GM11168 (cell line): ENCODE results near the gene EYS.

Experiments
- in situ Hi-C: fragments of 300-500 bp; cut with MboI; formaldehyde crosslinking; loops from one replicate; pipeline ENCODE4 v1.12.0; 2022; ENCODE audit warnings: low sequenced_read_pairs; ENCODE audit not compliant: unreplicated experiment

Gene EYS

DNA sequence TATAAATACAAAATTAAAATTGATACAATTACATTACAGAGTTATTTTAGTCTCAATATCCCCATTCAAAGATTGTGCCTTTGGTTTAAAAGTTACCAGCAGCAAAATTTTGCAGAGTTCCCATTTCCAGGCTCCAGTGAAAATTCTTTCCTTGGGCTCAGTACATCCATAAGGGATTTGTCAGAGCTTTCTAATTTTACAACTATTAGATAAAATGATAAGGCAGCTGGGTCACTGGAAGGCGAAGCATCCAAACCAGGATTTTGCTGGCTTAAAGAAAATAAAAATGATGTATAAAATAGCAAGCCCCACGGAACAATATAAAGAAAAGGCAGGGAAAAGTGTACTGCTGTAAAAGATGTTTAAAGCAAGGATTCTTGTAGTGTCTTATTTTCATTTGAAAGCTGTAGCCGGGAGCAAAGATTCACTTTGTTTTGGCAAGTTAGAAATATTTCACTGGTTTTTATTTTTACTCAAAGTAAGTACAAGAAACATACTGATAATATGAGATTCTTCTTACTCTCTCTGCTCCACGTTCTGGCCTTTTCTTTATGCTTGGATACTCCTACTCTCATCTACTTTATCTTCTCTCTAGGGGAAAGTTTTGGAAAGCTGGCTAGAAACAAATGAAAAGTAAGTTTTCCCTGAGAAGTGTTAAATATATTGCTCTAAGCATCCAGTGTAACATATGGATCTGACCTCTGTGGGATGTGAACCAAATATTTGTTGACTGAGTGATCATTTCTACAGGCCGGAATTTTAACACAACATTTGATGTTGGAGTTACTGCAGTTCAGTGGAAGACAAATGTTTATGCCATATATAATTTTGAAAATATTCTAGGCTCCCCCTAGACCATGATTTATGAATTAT is 1583.0 kb downstream of the EYS start:
- in situ Hi-C loops, result no loop called here

DNA sequence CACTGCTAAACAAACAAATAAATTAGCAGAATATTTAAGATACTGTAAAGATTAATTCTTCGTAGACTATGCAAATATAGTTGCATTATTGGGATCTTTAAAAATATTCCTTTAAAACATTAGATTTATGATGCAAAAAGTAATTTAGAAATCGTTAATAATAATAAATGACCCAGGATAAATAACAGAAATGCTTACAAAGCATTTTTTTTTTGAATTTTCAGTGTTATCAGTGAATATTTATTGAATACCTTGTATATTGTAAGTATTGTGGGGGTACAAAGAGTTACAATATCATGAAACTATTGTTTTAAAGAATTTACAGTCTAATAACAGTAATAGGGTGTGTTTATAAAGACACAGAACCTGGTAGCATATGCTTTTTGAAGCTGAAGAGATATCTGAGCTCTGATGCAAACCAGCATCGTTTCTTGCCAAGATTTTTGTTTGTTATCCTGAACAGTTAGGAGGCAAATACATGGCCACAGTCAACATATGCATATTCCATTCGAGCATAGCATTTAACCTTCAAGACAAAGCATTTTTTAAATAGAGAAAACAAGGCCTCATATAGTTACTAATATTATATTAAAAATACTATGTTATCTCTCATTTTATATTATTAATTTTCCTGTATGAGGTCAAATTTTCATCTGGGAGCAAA is 1584.2 kb downstream of the EYS start:
- in situ Hi-C loops, result no loop called here

DNA sequence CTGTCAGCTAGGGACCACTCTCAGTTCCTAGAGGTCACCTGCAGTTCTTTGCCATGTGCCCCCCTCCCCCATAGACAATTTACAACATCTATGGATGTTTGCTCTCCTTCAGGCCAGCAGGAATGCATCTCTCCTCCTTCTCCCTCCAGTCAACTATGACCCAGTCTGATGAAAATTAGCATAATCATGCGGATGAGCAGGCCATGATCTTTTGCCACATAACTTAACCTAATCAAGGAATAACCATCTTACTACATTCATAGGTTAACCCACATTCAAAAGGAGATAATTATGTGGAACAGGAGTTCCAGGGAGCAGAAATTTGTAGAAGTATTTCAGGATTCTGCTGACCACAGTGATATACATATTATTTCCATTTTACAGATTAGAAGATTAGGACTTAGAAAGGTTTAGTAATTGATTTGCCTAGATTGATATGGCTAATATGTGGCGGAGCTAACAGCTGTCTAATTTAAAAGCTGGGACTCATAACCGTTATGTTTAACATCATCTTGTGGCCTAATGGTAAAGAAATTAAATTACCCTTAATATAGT is 1585.9 kb downstream of the EYS start:
- in situ Hi-C loops, result no loop called here

DNA sequence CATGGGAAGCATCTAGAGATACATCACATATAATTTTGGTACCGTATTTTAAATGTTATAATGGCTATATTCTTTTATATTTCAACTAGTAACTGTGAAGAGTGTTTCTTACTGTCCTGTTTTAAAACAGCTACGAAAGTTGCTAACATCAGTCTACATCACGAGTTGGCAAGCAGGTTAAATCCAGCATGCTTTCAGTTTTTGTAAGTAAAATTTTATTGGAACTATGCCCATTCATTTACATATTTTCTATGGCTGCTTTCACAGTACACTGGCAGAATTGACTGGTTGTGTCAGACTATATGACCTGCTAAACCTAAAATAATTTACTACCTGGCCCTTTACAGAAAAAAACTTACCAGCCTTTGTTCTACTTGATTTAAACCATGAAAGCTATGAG is 1593.3 kb downstream of the EYS start:
- in situ Hi-C loops, result no loop called here

DNA sequence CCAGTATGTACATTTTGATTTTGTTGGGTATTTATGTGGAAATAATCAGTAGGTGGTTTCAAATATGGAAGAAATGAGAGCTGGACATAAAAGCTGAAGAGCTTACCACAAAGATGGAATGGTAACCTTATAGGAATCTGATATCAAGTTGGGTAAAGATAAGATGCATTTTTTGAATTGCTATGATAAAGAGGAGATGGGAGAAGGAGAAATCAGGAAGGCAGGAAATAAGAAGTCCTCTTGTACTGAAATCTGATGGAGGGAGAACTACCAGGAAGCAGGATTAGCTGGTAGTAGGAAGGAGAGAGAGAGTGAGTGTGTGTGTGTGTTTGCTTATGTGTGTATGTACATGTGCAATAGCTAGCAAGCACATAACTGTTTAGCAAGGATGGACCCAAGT is 1603.0 kb downstream of the EYS start:
- in situ Hi-C loops, result no loop called here

DNA sequence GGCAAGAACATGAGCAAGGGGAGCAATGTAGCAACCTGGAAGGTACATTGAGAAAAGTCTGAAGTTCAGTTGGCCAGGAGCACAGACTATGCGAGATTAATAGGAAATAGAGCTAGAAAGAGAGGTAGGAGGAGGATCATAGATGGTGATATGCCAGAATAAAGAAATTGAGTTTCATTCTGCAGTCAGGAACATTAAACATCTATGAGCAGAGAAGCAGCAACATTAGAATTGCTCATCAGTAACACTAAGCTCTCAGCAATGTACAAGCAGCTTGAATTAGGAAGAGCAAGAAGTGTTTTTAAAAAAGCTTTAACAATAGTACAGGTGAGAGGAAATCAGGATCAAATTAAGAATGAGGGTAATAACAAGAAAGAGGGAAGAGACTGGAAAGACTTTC is 1603.5 kb downstream of the EYS start:
- in situ Hi-C loops, result no loop called here

DNA sequence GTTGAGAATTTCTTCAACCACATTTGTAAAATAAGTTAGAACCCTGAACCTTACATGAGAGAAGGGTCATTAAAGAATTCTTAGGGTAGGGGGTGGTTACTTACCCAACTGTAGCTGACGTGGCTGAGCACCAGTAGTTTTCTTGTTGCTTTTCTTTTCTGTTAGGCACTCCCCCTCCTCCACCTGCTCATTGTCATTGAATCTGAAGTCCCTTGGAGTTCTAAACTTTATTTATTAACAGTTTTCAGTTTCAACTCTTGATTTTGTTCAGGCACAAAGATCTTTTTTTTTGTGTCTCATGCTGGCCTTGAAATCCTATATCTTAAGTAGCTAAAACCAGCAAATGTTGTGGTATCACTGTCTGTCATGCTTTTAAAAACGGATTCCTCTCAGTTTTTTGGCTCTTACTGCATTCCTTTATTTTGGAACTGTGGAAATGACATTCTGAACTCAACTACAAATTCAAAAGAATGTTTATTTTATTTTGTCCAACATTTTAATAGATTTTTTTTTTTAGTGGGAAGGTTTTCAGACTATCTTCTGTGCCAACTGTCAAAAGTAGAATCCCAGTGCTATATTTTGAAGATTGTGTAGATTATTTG is 1606.2 kb downstream of the EYS start:
- in situ Hi-C loops, result no loop called here

DNA sequence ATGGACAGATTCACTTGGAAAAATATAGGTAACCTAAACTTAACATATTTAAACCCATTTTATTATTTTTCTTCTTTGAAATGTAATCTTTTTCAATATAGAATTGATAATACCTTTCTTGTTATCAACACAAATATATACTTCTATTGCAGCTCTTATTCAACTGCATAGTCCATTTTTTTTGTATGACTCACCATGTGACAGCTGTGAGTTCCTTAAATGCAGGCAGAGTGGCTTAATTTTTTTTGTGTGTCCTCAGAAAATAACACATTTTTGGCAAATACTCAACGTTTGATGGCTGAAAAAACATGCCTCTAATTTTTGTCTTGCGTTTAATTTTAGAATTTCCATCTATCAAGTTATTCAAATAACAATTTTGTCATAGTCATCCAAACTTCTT is 1616.7 kb downstream of the EYS start:
- in situ Hi-C loops, result no loop called here

DNA sequence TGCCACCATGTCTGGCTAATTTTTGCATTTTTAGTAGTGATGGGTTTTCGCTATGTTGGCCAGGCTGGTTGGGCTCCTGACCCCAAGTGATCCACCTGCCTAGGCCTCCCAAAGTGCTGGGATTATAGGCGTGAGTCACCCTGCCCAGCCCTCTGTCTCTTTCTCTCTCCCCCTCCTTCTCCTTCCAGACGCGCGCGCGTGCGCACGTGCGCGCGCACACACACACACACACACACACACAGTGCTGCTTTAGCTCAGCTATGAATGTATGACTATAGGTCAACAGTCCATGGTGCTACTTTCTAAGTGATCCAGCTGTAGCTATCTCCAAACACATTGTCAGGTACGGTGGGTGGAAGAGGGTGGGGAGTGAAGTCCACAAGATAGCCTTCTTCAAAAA is 1621.9 kb downstream of the EYS start:
- in situ Hi-C loops, result no loop called here

DNA sequence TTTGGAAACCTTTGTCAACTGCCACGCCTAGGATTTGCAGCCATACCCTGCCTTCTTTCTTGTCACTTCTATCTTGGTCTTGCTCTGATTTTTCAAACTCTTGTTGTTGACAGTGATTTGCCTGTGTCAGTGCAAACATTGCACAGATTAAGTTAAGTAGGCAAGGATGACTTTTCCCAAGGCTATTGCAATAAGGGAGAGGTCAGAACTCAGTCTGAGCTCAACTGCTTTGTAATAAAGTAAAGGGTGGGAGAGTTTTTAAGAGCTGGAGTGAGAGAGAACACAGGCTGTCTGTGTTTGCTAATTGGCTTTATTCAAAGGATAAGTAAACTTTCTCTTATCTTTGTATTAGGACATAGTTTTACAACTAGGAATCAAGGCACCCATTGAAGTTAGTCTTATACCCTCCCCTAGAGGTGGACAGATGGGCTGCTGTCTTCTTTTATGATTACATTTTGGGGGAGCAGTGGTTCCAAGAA is 1622.8 kb downstream of the EYS start:
- in situ Hi-C loops, result no loop called here

DNA sequence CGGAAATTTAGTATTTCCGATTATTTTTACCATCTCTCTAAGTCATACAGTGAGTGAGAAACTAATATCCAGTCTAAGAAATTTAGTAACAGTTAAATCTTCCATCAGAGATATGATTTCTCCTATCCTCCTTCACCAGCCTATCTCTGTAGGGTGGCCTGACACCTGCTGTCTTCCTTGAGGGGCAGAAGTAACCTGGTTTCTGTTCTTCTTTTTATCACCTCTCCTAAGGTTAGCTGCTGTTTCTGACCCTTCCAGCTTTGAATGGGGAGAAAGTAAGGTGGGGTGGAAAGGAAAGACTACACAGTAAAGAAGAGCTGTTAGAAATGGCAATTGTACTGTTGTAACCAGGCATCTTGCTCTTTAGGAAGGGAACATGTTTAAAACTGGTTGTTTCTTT is 1623.8 kb downstream of the EYS start:
- in situ Hi-C loops, result no loop called here

DNA sequence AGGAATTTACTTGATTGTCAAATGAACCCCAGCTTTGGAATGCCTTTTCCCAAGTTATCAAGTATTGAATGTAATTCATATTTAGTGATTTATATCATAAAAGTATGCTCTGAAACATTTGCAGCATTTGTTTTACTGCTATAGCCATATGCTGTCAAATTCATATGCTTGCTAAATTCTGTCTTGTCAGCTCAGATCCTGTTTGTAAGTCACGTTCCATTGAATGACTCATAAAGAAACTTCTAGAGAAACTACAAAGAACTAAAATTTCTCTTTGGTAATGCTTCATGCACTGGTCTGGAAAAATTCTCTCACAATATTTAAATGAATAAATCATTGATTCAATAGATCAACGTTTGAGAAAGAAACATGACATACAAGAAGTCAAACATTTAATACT is 1625.6 kb downstream of the EYS start:
- in situ Hi-C loops, result no loop called here

DNA sequence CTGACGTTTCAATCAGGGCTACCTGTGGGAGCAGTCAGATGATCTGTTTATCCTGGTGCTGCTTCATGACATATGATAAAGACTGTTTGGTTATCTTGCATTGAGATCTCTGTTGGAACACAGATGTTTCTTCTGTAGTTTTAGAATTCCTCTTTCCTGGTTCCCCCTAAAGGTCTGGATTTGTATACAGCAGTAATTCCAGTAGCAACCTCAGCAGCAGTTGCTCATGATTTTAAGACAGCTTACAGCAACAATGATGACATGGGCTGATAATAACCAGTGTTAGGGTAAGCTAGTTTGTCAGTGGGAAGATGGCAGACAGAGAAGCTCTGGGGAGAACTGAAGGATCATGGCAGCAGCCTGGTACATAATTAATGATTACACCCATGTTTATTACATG is 1632.0 kb downstream of the EYS start:
- in situ Hi-C loops, result no loop called here

DNA sequence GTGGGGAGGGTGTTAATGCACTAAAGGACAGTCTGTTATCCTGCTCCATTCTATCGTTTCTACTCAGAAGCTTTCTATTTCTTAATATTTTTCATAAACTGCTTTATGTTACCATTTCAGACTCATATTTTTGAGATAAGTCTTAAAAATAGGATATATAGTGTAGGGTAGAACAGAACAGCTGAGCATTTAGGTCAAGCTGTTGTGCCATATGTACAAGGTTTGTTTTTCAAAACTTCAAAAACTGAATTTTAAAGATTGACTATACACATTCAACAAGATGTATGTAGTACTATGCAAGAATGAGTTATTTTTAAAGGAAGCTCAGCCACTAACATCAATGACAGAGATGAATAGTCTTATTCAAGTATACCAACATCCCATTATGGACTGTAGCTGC is 1634.3 kb downstream of the EYS start:
- in situ Hi-C loops, result no loop called here

DNA sequence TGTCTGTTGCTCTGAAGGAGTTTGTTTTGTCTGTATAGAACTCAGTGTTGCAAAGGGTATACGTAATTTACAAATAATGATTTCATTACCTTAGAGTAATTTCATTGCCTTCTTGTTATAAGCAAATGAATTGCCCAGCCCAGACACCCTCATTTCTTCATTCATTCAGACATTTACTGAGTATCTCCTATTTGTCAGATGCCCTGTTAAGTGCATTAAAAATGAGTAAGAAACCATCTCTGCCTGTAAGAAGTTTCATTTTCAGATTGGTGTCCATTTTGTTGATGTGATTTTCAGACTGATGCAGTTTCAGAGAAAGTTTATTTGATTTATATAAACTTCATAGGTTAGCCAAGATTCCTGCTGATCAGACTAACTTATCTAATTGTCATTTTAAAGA is 1642.1 kb downstream of the EYS start:
- in situ Hi-C loops, result no loop called here

DNA sequence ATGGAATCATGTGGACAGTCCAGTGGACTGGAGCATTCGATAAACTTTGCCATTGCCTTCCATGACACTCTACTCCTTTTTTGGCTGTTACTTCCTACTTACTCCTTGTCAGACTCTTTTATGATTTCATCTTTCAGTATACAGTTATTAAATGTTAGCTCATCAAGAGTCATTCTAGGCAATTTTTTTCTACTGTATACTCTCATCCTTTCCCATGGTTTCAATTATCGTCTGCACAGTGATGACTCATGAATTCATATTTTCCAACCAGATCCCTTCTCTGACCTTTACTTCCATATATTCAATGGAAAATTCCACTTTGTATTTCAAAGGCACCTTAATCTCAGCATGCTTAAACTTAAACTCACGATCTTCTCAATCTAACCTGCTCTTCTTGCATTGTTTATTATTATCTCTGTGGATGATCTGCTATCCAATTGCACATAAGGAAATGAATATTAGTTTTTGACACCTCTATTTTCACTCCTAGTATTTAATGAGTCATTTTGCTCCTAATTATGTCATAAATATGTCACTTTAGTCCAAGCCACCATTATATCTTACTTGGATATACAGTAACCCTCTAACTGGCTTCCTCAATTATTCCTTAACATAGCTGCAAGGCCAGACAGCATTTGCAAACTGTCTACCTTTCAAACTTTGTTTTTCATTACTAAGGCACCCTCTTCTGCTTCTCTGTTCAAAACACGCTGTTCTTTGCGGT is 1643.9 kb downstream of the EYS start:
- in situ Hi-C loops, result no loop called here

DNA sequence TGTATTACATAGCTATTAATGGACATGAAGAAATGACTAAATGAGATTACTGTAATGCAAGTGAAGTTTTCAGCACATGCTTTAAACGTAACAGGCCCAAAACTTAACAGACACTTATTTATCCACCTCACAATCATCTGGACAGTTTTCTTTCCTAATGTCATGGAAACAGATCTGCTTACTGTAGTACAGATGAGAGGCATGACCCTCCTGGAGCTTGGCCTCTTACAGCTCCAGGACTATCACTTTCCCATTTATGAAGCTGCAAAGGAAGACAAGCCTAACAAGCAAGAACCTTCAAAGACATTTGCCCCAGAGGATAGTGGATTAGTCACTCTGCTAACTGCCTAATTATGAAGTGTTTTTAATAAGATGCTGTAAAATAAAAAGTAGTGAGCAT is 1652.2 kb downstream of the EYS start:
- in situ Hi-C loops, result no loop called here

DNA sequence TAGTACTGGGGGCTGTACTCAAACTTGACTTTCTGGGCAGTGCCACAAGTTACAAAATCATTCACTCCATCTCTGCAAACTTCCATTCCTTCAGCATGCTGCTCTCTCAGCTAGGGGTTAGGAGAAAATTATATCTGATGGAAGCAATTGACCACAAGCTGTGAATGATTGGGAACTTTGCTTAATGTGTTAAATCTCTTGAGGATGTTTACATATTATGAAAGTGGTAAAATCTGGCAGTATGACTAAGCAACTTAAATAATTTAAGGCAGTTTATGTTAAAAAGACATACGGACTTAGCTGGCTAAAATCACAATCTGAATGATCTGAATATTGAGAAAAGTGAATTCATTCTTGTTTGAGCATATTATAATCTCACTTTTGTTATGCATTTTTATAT is 1656.4 kb downstream of the EYS start:
- in situ Hi-C loops, result no loop called here

DNA sequence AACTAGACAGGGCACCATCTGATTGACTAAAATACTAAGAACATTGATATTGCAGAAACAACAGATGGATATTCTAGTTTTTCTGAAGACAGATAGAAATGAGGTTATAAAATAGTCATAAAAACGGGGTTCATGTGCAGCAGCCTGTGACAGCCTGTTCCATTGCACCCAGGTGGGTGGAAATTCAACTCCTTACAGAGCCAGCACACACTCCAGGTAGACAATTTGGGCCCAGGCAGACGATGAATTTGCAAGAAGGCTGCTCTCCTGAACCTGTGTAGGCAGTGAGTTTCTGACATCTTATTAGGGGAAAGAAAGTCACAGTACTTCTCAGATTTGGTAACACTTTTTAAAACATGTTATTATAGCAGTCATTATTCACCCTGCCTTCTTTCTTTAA is 1657.3 kb downstream of the EYS start:
- in situ Hi-C loops, result no loop called here

DNA sequence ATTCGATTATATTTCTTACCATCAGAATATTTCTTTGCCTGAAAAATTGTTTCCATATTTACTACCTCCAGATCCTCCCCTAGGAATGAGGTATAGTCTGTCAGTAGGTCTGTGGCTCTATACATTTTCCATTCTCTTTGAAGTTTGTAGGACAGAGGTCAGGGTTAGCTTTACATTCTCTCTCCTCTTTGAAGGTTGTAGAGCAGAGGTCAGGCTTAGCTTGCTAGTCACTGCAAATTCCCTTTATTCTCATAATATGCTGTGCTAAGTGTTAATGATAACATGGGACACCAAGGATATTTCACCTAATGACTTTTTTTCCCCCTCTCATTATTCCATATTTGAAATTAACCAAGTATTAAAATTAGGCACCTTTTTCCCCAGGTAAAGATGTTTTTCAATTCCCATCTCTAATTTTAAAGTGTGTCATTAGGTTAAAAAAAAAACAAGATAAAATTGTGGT is 1660.2 kb downstream of the EYS start:
- in situ Hi-C loops, result no loop called here
